Measurements from ENCODE around the gene NLN.

NLN gene

GRCh38 chr5:65811004-65811403, 89.0 kb downstream of the NLN start:
- DNase-seq: no peak

GRCh38 chr5:65811885-65812284, 89.9 kb downstream of the NLN start:
- DNase-seq: no peak

GRCh38 chr5:65812648-65813047, 90.6 kb downstream of the NLN start:
- DNase-seq: no peak

- no peak for DNase-seq
These were observed 91.2 kb downstream of the NLN start for GRCh38 chr5:65813174-65813573.

- no peak for DNase-seq
These were observed 93.2 kb downstream of the NLN start for GRCh38 chr5:65815161-65815560.

GRCh38 chr5:65816729-65817128, 94.7 kb downstream of the NLN start:
- no peak for DNase-seq

GRCh38 chr5:65817931-65818330, 95.9 kb downstream of the NLN start:
- DNase-seq: no peak

GRCh38 chr5:65818592-65818991, 96.6 kb downstream of the NLN start:
- DNase-seq: no peak

DNA sequence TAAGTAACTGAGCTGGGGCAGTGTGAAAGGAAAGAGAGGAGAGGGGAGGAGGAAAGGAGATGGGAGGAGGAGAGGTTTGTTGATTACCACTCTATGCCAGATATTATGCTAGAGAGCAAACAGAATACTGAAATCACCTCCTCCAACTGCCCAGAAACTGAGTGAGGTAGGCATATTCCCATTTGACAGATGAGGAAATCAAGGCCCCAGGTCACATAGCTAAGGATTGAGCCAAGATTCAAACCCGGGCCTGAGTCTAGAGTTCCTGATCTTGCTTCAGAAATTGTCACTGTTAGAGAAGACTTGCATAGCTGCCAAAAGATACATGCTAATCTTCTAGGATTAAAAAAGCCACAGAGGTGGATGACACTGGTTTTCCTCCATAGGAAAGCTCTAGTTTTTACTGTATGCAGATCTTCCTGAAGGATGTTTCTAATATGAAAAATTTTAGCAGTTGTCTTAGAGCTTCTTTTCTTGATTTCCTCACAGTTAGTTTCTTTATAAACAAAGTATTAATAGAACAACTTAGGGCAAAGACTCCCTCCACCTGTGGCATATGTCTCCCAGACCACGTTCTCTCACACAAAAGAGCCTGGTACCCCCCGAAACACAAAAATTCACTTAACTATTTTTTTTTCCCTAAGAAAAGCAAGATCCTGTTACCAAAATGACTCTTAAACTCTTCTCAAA, 97.4 kb downstream of the NLN start:
- DNase-seq: no peak

DNA sequence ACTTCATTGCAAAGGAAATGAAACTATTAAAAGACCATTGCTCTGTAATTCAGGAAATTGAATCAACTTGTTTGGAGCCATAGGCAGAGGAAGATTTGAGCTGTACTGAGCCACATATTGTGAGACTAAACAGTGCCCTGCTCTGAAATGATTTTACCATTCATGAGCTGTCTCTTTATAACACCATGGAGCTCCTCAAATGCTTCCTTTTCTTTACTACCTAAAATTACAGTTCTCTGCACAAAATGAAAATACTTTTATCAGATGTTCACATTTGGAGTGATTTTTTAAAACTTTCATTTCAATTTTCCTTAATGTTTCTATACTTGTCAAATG, 97.9 kb downstream of the NLN start:
- DNase-seq: no peak

DNA sequence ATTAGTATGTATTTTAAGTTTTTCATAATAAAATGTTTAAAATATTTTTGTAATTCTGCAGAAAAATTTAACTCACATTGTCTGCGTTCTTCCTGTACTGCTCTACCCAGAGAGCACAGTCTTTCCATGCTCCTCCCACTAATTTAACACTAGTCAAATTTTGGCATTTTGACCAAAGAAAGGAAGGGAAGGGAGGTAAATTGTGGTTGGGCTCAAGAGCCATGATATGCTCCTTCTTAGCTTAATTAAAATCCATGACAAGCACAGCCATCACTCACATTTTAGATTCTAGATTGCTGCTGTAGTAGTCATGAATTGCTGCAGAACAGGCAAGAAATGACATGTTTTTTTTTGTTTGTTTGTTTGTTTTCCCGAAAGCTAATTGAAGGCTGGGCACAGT, 98.4 kb downstream of the NLN start:
- no peak for DNase-seq

DNA sequence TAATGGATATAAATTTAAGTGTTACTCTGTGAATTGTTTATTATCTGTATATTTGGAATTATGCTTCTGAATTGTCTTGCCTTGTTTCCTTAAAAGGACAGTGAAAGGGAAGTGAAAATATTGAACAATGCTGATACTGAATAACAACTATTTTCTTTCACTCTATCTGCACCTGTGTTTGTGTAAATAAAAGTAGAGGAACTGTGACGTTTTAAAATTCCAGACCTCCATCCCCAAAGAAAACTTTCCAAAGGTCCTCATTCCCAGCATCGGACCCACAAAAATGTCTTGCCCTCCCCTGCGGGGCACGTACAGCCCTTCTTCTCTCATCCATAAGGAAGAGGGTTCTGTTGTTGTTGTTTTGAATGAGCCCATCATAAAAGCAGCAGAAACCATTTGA, 100.0 kb downstream of the NLN start:
- no peak for DNase-seq

- DNase-seq: no peak
These were observed 100.7 kb downstream of the NLN start for GRCh38 chr5:65822710-65823109.

GRCh38 chr5:65823204-65823603, 101.2 kb downstream of the NLN start:
- no peak for DNase-seq

DNA sequence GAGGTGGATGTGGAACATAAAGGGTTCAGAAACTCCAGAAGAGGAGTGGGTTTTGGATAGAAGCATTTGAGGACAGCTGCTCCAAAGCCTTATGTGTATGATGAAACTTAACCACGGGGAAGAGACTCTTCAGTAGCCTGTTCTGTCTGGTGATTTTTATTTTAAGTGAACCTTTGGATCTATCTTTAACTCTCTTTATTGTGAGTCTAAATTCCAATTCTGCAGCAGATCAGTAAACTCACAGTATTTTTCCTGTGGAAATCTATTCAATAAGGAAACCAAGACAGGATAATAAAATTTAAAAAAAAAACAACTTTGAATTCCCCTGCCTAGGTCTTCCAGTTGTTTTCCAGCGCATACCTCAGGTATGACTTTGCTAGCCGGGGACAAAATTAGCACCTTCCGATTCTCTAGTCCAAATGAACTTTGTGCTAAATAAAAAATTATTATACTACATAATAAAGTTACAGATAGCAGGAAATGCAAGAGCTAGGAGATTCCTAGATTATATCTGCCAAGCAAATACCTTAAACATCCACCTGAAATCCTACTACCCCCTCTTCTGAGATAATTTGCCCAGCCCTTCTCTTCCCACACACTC, 101.9 kb downstream of the NLN start:
- no peak for DNase-seq

DNA sequence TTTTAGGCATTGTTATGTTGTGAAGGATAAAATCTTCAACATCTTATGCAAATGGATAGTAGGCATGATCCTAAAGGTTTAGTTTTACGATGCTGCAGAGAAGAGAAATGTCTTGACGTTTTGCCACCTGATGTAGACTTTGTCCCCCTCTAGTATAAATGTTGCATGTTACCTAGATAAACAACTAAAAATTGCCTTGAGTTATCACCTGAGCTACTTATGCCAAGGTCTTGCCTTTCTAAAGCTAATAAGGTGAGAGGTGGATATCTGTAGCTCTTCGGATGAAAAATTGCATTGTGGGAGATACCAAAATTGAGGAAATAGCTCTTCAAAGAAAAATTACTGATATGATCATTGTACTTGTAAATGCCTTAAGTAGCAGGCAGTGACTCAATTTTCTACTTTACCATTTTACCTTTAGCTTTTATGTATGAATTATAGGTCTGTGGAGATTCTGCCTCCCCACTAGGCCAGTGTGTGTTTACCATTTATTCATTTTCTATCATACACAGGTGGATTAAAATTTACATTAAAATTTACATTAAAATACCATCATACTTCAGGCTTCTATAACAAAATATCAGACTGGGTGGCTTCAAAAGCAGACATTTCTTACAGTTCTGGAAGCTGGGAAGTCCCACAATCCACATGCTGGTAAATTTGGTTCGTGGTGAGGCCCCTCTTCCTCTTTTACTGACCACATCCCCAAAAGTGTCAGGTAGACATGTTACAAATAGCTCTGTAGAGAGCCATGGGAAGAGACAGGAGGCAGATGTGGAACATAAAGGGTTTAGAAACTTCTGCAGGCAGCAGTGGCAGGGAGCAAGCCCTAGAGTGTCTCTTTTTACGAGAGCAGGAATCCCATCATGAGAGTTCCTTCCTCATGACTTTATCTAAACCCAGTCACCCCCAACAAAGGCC, 103.7 kb downstream of the NLN start:
- DNase-seq: no peak

DNA sequence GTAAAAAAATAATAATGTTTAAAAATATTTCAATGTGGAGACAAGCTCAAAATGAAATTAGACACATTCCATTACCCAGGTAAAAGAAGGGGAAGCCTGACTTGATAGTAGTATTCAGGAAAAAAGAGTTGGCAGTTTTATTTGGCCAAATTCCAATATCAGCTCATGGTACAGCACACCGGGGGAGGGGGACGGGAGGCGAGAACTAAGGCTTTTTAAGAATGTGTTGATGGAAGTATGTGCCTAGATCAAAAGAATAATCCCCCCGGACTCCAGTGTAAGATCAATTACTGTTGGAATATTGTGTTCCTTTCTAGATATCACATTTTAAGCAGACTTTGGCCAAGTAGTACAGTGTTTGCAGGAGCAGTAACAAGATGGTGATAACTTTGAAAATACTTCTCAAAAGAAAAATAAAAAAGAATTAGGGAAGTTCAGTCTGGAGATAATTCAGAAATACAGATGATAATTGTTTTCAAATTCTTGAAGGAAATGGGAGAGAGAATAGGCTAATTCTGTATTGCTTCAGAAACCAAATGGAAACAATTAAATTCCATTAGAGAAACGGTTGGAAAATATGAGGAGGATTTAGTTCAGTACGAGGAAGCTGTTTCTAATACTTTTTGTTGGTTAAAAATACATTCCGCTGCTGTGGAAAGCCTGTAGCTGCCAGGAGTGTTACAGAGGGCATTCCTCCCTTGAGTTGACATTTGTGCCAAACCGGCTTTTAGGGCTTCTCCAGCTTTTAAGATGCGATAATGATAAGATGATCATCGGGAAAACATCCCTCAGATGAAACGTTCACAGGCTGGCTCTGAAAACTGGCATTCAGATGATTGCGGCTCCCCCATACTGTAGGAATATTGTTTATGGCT, 106.3 kb downstream of the NLN start:
- DNase-seq: no peak

DNA sequence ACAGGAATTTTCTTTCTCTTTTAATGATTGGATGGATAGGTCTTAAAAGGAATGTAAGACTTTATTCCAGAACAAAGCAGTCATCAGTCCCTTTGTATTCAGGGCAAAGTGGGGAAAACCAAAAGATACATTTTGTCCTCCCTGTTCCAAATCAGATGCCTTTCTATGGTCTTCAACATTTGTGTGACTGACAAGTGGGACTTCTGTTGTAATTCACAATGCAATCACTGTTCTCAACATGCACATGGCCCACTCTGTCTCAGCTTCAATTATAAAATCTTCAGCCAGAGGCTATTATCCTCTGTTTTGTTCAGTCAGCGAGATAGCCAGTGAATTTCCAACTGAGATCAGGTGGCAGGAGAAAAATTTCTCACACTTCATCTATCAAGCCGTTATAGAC, 108.9 kb downstream of the NLN start:
- DNase-seq: no peak

GRCh38 chr5:65831276-65831675, 109.3 kb downstream of the NLN start:
- no peak for DNase-seq

DNA sequence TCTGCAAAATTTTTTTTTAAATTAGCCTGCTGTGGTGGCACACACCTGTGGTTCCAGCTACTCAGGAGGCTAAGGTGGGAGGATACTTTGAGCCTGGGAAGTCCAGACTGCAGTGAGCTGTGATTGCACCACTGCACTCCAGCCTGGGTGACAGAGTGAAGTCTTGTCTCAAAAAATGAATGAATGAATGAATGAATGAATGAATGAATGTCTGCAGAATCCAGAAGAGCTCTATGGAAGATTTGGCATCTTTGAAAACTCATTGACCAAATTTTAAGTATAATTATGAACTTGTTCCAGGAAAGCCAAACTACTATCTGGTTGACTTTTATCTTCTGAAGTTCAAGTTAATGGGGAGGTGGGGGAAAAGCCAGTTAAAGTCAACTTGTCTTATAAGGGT, 110.1 kb downstream of the NLN start:
- no peak for DNase-seq

DNA sequence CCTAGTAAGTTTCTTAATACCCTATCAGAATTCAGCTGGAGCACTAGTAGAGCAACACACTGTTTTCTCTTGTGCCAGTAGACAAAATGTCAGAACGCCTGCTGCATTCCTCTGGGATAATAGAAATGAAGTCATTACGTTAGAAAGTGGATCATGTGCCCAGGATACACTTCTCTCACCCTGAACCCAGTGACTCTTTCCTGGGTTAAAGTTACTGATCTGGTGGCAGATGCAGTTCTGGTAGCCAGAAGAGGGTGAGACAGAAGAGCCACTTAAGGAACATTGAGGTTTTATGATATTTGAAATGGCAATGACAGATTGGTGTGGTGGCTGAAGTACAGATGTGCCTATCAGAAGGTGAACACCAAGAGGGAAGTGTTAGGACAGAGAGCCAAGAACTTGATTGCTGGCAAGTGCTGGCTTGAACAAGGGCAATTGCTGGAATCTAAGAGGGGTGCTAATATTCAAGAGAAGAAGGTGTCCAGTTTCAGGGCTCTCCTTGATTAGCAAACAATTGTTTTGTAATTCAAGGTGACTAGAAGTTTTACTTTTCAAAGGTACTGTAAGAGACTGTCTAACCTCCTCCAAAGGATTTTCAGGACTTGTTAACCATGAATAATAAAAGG, 110.7 kb downstream of the NLN start:
- no peak for DNase-seq

- no peak for DNase-seq
These were observed 111.8 kb downstream of the NLN start for GRCh38 chr5:65833780-65834179.

GRCh38 chr5:65834306-65834705, 112.3 kb downstream of the NLN start:
- DNase-seq: no peak

Measured in stimulated activated CD4-positive, alpha-beta T cell treated with anti-CD3 and anti-CD28 coated beads, Interleukin-4, amount 100 ng/mL, for 24 hours (primary cell).